ENCODE measurements around the gene CALD1. TPM values are rescaled to one million over a fixed set of nuclear protein-coding genes. Genes with fewer than 3 reads are reported as not detected.

Gene CALD1
- total RNA-seq, 2 experiments from 2014 or later, result 0.33 TPM; not detected in 1

GRCh38 chr7:134820295-134820694 is 40.9 kb downstream of the CALD1 start:
- Histone ChIP-seq H3K9me3 (ENCODE audit: control insufficient read depth in 1 of 2, insufficient read depth in 1 of 2, low read length in 2 of 2) (no peaks in the 10 kb centered on the region), H3K4me1 (ENCODE audit: insufficient read depth, low read length) (no peaks in the 10 kb centered on the region), H3K36me3 (ENCODE audit: insufficient read depth, low read length) (no peaks in the 10 kb centered on the region), H3K4me3 (ENCODE audit: low read length) (no peak overlapping the region), H3K27me3 (ENCODE audit: control insufficient read depth in 1 of 2, insufficient read depth in 2 of 2, low read length in 2 of 2) (no peaks in the 10 kb centered on the region), H3K27ac (ENCODE audit: low read depth in 1 of 2, low read length in 2 of 2) (no peak overlapping the region)
- DNase-seq (no peak), ATAC-seq (ENCODE audit: poor library complexity) (no peak)
- TF ChIP-seq, protein P1, sequence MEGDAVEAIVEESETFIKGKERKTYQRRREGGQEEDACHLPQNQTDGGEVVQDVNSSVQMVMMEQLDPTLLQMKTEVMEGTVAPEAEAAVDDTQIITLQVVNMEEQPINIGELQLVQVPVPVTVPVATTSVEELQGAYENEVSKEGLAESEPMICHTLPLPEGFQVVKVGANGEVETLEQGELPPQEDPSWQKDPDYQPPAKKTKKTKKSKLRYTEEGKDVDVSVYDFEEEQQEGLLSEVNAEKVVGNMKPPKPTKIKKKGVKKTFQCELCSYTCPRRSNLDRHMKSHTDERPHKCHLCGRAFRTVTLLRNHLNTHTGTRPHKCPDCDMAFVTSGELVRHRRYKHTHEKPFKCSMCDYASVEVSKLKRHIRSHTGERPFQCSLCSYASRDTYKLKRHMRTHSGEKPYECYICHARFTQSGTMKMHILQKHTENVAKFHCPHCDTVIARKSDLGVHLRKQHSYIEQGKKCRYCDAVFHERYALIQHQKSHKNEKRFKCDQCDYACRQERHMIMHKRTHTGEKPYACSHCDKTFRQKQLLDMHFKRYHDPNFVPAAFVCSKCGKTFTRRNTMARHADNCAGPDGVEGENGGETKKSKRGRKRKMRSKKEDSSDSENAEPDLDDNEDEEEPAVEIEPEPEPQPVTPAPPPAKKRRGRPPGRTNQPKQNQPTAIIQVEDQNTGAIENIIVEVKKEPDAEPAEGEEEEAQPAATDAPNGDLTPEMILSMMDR (IDR thresholded peaks at IDR 0.05), result no peak
- intact Hi-C loops (cut with DNase I, micrococcal nuclease), result no loop called here
- ChIA-PET CTCF (no interaction called here), POLR2A (no interaction called here)
- Mint-ChIP-seq H3K27me3 (no peaks in the 10 kb centered on the region), H3K27ac (no peak overlapping the region), H3K4me1 (ENCODE audit: low read depth) (no peaks in the 10 kb centered on the region), H3K4me3 (no peak overlapping the region), H3K9me3 (no peaks in the 10 kb centered on the region), H3K36me3 (ENCODE audit: low read depth) (no peaks in the 10 kb centered on the region)

- Mint-ChIP-seq H3K9me3 (no peaks in the 10 kb centered on the region), H3K4me3 (no peak overlapping the region), H3K36me3 (ENCODE audit: low read depth) (no peaks in the 10 kb centered on the region), H3K4me1 (ENCODE audit: low read depth) (no peaks in the 10 kb centered on the region), H3K27me3 (no peaks in the 10 kb centered on the region), H3K27ac (no peak overlapping the region)
- H3K27me3 ChIP-seq (ENCODE audit: control insufficient read depth in 1 of 2, insufficient read depth in 2 of 2, low read length in 2 of 2), result no peaks in the 10 kb centered on the region
- ChIA-PET CTCF (no interaction called here), POLR2A (no interaction called here)
- H3K4me3 ChIP-seq (ENCODE audit: low read length), result no peak overlapping the region
- no peak overlapping the region for H3K27ac ChIP-seq (ENCODE audit: low read depth in 1 of 2, low read length in 2 of 2)
- TF ChIP-seq, protein P1 (IDR thresholded peaks at IDR 0.05), result no peak
- no peak for ATAC-seq (ENCODE audit: poor library complexity)
- no peaks in the 10 kb centered on the region for H3K4me1 ChIP-seq (ENCODE audit: insufficient read depth, low read length)
- intact Hi-C loops (cut with DNase I, micrococcal nuclease), result no loop called here
- H3K9me3 ChIP-seq (ENCODE audit: control insufficient read depth in 1 of 2, insufficient read depth in 1 of 2, low read length in 2 of 2), result no peaks in the 10 kb centered on the region
- no peak for DNase-seq
- no peaks in the 10 kb centered on the region for H3K36me3 ChIP-seq (ENCODE audit: insufficient read depth, low read length)
Measured at GRCh38 chr7:134820778-134821177, 41.3 kb downstream of the CALD1 start.

DNA sequence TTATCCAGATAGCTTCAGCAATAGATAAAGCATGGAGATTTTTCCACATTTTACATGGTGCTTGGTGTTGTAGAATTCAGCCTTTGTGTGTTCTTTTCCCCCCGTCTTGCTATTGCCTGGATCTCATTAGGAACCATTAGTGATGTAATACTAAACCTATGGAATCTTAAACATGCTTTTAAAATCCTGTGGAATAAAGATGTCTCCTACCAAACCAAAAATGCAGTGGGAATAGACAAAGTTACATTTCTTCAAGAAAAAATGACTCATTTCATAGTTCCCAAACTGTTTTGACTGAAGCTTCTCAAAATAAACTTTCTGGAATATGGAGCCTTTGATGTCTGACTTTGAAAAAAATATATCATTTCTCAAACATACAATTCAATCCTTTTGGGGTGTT is 44.0 kb downstream of the CALD1 start:
- POLR2A ChIA-PET, result no interaction called here
- H3K36me3 ChIP-seq (ENCODE audit: insufficient read depth, low read length), result no peaks in the 10 kb centered on the region
- no peak overlapping the region for H3K27ac ChIP-seq (ENCODE audit: low read depth in 1 of 2, low read length in 2 of 2)
- H3K27me3 ChIP-seq (ENCODE audit: control insufficient read depth in 1 of 2, insufficient read depth in 2 of 2, low read length in 2 of 2), result no peaks in the 10 kb centered on the region
- CTCF ChIA-PET, result no interaction called here
- Mint-ChIP-seq H3K27me3 (no peaks in the 10 kb centered on the region), H3K4me1 (ENCODE audit: low read depth) (no peaks in the 10 kb centered on the region), H3K27ac (no peak overlapping the region), H3K36me3 (ENCODE audit: low read depth) (no peaks in the 10 kb centered on the region), H3K4me3 (no peak overlapping the region), H3K9me3 (no peaks in the 10 kb centered on the region)
- intact Hi-C loops (cut with DNase I, micrococcal nuclease), result no loop called here
- ATAC-seq (ENCODE audit: poor library complexity) (no peak), DNase-seq (no peak)
- TF ChIP-seq, protein P1 (IDR thresholded peaks at IDR 0.05), result no peak
- no peaks in the 10 kb centered on the region for H3K9me3 ChIP-seq (ENCODE audit: control insufficient read depth in 1 of 2, insufficient read depth in 1 of 2, low read length in 2 of 2)
- H3K4me1 ChIP-seq (ENCODE audit: insufficient read depth, low read length), result no peaks in the 10 kb centered on the region
- H3K4me3 ChIP-seq (ENCODE audit: low read length), result no peak overlapping the region
